ENCODE results near the gene C19orf18.

- peak; percentile 34 for TF ChIP-seq CTCF (IDR thresholded peaks at IDR 0.05; ENCODE audit: insufficient read depth, low read length)
- TF ChIP-seq POLR2AphosphoS5 (IDR thresholded peaks at IDR 0.05; ENCODE audit: low read depth): no peak
- TF ChIP-seq REST (IDR thresholded peaks at IDR 0.05; ENCODE audit: insufficient replicate concordance, low read depth): no peak
- TF ChIP-seq SPI1 (IDR thresholded peaks at IDR 0.05; ENCODE audit: borderline replicate concordance, low read depth): no peak
- no peak; the same call in none of the 2 replicates for TF ChIP-seq GABPA (IDR thresholded peaks at IDR 0.05; ENCODE audit: low read depth)
These were observed 26.8 kb downstream of the C19orf18 start, which contains the start of gene ZNF256 for GRCh38 chr19:57947419-57948134.

Data from HL-60 (cell line).